ENCODE data around the gene RNF32.
A peak's percentile ranks its signal among the peaks of the same experiment; 100 is the strongest.
"Not testable (repeated sequence)": the region's sequence is repeated elsewhere in the genome, so short reads cannot be mapped to it uniquely, and the experiment has no call there.

The RNF32 gene

GRCh38 chr7:156642306-156643045 is 1.9 kb downstream of the RNF32 start:
- DNase-seq, result no peak

- not testable (repeated sequence) for DNase-seq
Observed at GRCh38 chr7:156647330-156647729, 6.8 kb downstream of the RNF32 start.

GRCh38 chr7:156650042-156650441 is 9.5 kb downstream of the RNF32 start:
- peak in 1 of 3 donors; percentile 20 for DNase-seq

- DNase-seq, result no peak
Observed at GRCh38 chr7:156651474-156651873, 10.9 kb downstream of the RNF32 start.

GRCh38 chr7:156652886-156653568 is 12.5 kb downstream of the RNF32 start:
- DNase-seq, result no peak

- no peak for DNase-seq
Observed at GRCh38 chr7:156654511-156655234, 14.1 kb downstream of the RNF32 start.

- DNase-seq, result no peak
Observed at GRCh38 chr7:156655251-156655650, 14.7 kb downstream of the RNF32 start.

GRCh38 chr7:156655983-156656382 is 15.4 kb downstream of the RNF32 start:
- DNase-seq, result no peak

- no peak for DNase-seq
Observed at GRCh38 chr7:156656598-156656997, 16.0 kb downstream of the RNF32 start.

GRCh38 chr7:156657681-156658080 is 17.1 kb downstream of the RNF32 start:
- no peak for DNase-seq

- no peak for DNase-seq
Observed at GRCh38 chr7:156659203-156659602, 18.6 kb downstream of the RNF32 start.

GRCh38 chr7:156659961-156660360 is 19.4 kb downstream of the RNF32 start:
- DNase-seq, result peak in 1 of 3 donors; percentile 5

- DNase-seq, result no peak
Observed at GRCh38 chr7:156661637-156662036, 21.1 kb downstream of the RNF32 start.

- DNase-seq, result no peak
Observed at GRCh38 chr7:156662277-156662676, 21.7 kb downstream of the RNF32 start.

- DNase-seq, result no peak
Observed at GRCh38 chr7:156665101-156665500, 24.5 kb downstream of the RNF32 start.

- DNase-seq, result no peak
Observed at GRCh38 chr7:156666368-156667109, 26.0 kb downstream of the RNF32 start.

- no peak for DNase-seq
Observed at GRCh38 chr7:156667110-156667426, 26.5 kb downstream of the RNF32 start.

- no peak for DNase-seq
Observed at GRCh38 chr7:156668130-156668741, 27.7 kb downstream of the RNF32 start.

GRCh38 chr7:156669035-156669828 is 28.7 kb downstream of the RNF32 start:
- no peak for DNase-seq

GRCh38 chr7:156673454-156673853 is 32.9 kb downstream of the RNF32 start:
- no peak for DNase-seq

- DNase-seq, result no peak
Observed at GRCh38 chr7:156673902-156674301, 33.3 kb downstream of the RNF32 start.

- no peak for DNase-seq
Observed at GRCh38 chr7:156675721-156676120, 35.1 kb downstream of the RNF32 start.
